HFF-Myc (cell line): ENCODE measurements around the gene TRAP1.

Source experiments
- DNase-seq: peaks from one replicate; pipeline ENCODE4 v3.0.0-alpha.2; 2011; ENCODE audit warnings: low read depth; ENCODE audit errors: extremely low read depth
- H3K4me3 ChIP-seq: replicated peaks from 2 replicates; pipeline ENCODE4 v1.5.1; 2011; ENCODE audit warnings: low read depth, mild to moderate bottlenecking, control low read depth, low read length
- CTCF ChIP-seq: IDR thresholded peaks from 2 replicates; pipeline ENCODE4 v1.5.1; 2012; ENCODE audit warnings: mild to moderate bottlenecking, low read depth, low read length, control low read depth; ENCODE audit errors: missing control alignments

Gene TRAP1

DNA sequence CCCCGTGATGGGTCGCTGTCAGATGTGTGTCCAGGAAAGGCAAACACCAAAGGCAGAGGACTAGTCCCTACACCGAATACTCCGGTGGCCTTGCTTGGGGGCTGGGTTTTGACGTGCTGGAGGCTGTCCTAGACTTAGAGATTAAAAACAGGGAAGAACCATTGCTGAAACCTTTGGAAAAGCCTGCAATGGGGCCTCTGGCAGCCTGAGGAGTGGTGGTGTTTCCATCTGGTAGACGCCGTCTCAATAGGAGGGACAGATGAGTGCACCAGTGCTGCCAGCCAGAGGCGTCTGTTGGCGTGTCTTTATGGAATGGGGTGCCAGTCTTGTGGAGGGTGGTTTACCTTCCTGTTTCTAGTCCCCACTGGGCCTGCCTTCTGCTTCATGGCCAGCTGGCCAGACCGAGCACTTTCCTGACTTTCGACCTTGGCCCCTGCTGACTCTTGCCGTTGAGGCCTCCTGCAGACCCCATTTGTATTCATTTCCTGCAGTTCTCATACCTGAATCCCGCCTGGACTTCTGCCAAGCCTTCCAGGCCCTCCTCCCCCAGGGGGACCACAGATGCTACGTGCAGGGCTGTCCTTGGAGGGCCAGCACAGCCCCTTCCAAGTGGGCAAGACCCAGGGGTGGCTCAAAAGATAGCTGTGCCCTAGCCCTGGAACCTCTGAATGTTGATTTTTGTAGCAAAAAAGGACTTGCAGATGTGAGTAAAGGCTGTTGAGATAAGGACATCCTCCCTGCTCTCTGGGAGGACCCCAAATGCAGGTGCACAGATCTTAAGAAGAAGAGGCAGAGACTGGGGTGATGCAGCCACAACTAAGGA lies 64.7 kb downstream of the TRAP1 start:
- DNase-seq, result no peak
- TF ChIP-seq CTCF, result no peak
- no peak overlapping the region for H3K4me3 ChIP-seq

GRCh38 chr16:3651461-3652372 lies 65.6 kb downstream of the TRAP1 start:
- DNase-seq, result no peak
- H3K4me3 ChIP-seq, result no peak overlapping the region
- no peak for TF ChIP-seq CTCF

- no peak for TF ChIP-seq CTCF
- no peak overlapping the region for H3K4me3 ChIP-seq
- DNase-seq, result no peak
Observed at GRCh38 chr16:3650631-3651265, 66.6 kb downstream of the TRAP1 start.

GRCh38 chr16:3646348-3646920 lies 70.9 kb downstream of the TRAP1 start:
- no peak for TF ChIP-seq CTCF
- no peak for DNase-seq
- no peak overlapping the region for H3K4me3 ChIP-seq

DNA sequence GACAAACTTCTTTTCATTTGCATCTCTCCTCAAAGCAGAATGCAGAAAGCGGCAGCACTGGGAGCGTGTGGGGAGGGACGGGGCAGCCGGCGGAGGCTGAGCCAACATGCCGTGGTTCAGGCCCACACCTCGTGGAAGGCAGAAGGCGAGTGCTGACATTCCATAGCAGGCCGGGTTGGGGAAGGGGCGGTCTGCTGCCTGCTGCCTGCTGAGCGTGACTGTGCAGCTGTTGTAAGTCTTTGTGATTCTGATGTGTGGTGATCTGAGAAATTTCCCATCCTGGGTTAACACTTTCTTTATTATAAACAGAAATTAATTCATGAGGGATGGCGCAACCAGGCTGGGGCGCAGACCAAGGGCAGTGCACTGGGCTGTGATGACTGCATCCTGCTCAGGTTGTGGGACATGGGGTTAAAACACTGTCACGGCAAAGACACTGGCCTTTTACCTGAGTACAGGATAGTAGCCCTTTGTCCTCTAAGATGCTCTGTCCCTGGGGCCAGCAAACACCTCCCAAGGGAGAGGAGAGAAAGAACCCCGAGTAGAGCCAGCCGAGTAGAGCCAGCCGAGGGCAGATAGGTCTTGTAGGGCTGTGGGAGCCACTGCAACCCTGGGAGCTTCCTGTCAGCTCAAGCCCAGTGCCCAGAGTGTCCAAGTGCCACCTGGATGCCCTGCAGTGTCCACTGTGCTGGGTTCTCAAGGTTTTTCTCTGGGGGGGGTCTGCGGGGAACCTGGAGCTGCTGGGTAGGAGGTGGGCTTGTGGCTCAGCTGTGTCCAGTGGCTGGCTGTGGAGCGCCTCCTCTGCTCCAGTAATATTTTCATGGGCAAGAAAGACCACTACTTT lies 71.6 kb downstream of the TRAP1 start:
- no peak overlapping the region for H3K4me3 ChIP-seq
- DNase-seq, result no peak
- TF ChIP-seq CTCF, result no peak

DNA sequence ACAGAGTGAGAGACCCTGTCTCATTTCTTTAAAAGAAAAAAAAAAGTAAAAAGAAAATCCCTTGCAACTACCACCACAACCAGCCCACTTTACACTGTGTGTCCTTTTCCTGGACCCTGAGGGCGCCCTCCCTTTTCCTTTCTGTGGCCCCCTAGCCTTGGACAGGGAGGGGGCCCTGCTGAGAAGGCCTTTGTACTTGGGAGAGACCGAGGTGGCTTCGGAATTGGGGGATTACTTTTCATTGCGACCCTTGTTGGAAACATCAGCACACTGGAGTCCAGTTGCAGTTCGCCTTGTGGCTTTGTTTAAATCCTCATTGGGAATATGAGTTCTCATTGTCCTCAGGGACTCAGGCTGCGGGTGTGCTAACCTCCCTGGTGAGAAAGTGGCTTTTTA lies 72.2 kb downstream of the TRAP1 start:
- TF ChIP-seq CTCF, result no peak
- no peak for DNase-seq
- H3K4me3 ChIP-seq, result no peak overlapping the region
